ENCODE results near the gene IL1F10.

The IL1F10 gene

GRCh38 chr2:113068249-113068648 lies 479 bp downstream of the IL1F10 start:
- H3K9me2 ChIP-seq (replicated peaks; ENCODE audit: insufficient read depth, low read length): no peaks in the 10 kb centered on the region
- no peak overlapping the region for H3K27ac ChIP-seq (ENCODE audit: low read depth, low read length)

DNA sequence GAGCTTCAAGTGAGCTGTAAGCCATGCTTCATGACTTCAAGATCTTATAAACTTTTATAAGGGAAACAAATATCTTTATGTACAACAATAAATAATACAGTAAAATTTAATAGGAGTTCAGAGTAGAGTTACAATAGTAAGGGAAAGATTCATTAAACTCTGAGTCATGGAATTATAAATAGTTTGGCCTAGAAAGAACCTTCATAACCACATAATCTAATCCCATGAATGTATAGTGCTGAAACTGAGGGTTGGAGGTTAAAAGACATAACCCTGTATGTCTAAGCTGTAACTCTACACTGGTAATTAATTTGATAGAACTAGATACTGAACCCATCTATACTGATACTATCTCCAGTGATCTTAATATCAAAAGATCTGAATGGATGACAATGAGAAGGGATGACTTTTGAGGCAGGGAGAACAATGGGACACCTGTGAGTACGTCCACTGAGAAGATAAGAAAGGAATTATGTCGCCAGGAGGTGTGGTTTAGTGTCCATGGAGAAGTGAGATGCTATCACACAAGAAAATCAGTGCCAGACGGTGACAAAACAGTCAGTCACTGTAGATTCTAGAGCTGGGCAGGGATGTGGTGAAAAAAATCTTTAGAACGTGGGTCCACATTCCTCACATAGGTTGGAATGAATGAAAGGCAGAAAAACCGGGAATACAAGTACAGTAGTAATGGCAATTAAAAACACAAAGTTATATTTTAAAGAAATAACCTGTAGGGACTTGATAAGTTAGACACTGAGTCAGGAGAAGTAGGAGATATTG lies 1.1 kb downstream of the IL1F10 start:
- Histone ChIP-seq H3K79me2 (ENCODE audit: insufficient read depth, low read length) (no peaks in the 10 kb centered on the region), H3K4me2 (ENCODE audit: low read depth, low read length, poor library complexity, severe bottlenecking) (no peak overlapping the region), H3K36me3 (ENCODE audit: low read length) (no peaks in the 10 kb centered on the region), H4K20me1 (ENCODE audit: low read depth, low read length) (no peaks in the 10 kb centered on the region), H3K4me3 (ENCODE audit: insufficient read depth, low read length, poor library complexity, severe bottlenecking) (no peak overlapping the region), H3K9ac (ENCODE audit: low read length) (no peak overlapping the region), H3K27ac (ENCODE audit: low read depth, low read length) (no peak overlapping the region), H3K27me3 (ENCODE audit: low read length) (no peaks in the 10 kb centered on the region), H2AFZ (ENCODE audit: low read depth, low read length, severe bottlenecking) (no peak overlapping the region), H3K9me3 (ENCODE audit: insufficient read depth, low read length) (no peaks in the 10 kb centered on the region), H3K9me2 (replicated peaks; ENCODE audit: insufficient read depth, low read length) (no peaks in the 10 kb centered on the region), H3F3A (ENCODE audit: insufficient read depth) (no peaks in the 10 kb centered on the region)
- TF ChIP-seq CTCF (IDR thresholded peaks at IDR 0.05; ENCODE audit: insufficient read depth, low read length, poor library complexity, severe bottlenecking): no peak
- no peak for TF ChIP-seq EZH2phosphoT487 (conservative IDR thresholded peaks at IDR 0.05; ENCODE audit: low read length)

More at GRCh38 chr2:113068249-113068648, 479 bp downstream of the IL1F10 start:
- Histone ChIP-seq H3K9me3 (ENCODE audit: insufficient read depth, low read length) (no peaks in the 10 kb centered on the region), H3K9ac (ENCODE audit: low read length) (no peak overlapping the region), H3F3A (ENCODE audit: insufficient read depth) (no peaks in the 10 kb centered on the region), H3K4me2 (ENCODE audit: low read depth, low read length, poor library complexity, severe bottlenecking) (no peak overlapping the region), H2AFZ (ENCODE audit: low read depth, low read length, severe bottlenecking) (no peak overlapping the region), H3K79me2 (ENCODE audit: insufficient read depth, low read length) (no peaks in the 10 kb centered on the region), H3K4me3 (ENCODE audit: insufficient read depth, low read length, poor library complexity, severe bottlenecking) (no peak overlapping the region), H3K36me3 (ENCODE audit: low read length) (no peaks in the 10 kb centered on the region), H4K20me1 (ENCODE audit: low read depth, low read length) (no peaks in the 10 kb centered on the region), H3K27me3 (ENCODE audit: low read length) (no peaks in the 10 kb centered on the region)
- TF ChIP-seq CTCF (IDR thresholded peaks at IDR 0.05; ENCODE audit: insufficient read depth, low read length, poor library complexity, severe bottlenecking) (no peak), EZH2phosphoT487 (conservative IDR thresholded peaks at IDR 0.05; ENCODE audit: low read length) (no peak)

GRCh38 chr2:113069676-113070605 lies 2.2 kb downstream of the IL1F10 start:
- H3K27ac ChIP-seq (ENCODE audit: low read depth, low read length): no peak overlapping the region

More at GRCh38 chr2:113069676-113070605, 2.2 kb downstream of the IL1F10 start:
- Histone ChIP-seq H3K79me2 (ENCODE audit: insufficient read depth, low read length) (no peaks in the 10 kb centered on the region), H3K9me3 (ENCODE audit: insufficient read depth, low read length) (no peaks in the 10 kb centered on the region), H4K20me1 (ENCODE audit: low read depth, low read length) (no peaks in the 10 kb centered on the region), H3K27me3 (ENCODE audit: low read length) (no peaks in the 10 kb centered on the region), H3K9ac (ENCODE audit: low read length) (no peak overlapping the region), H3K9me2 (replicated peaks; ENCODE audit: insufficient read depth, low read length) (no peaks in the 10 kb centered on the region), H3K4me2 (ENCODE audit: low read depth, low read length, poor library complexity, severe bottlenecking) (no peak overlapping the region), H3K4me3 (ENCODE audit: insufficient read depth, low read length, poor library complexity, severe bottlenecking) (no peak overlapping the region), H3F3A (ENCODE audit: insufficient read depth) (no peaks in the 10 kb centered on the region), H3K36me3 (ENCODE audit: low read length) (no peaks in the 10 kb centered on the region), H2AFZ (ENCODE audit: low read depth, low read length, severe bottlenecking) (no peak overlapping the region)
- no peak for TF ChIP-seq EZH2phosphoT487 (conservative IDR thresholded peaks at IDR 0.05; ENCODE audit: low read length)
- no peak for TF ChIP-seq CTCF (IDR thresholded peaks at IDR 0.05; ENCODE audit: insufficient read depth, low read length, poor library complexity, severe bottlenecking)
